Stimulated activated CD8-positive, alpha-beta memory T cell treated with anti-CD3 and anti-CD28 coated beads, Interleukin-2, amount 100 ng/mL, for 48 hours (primary cell): ENCODE measurements around the gene PARP12.

Source experiments
- DNase-seq, 2 donors: peaks; one replicate each; pipeline ENCODE4 v3.0.0-alpha.2; 2020; ENCODE audit warnings: low read depth in 2 of 2

The PARP12 gene

DNA sequence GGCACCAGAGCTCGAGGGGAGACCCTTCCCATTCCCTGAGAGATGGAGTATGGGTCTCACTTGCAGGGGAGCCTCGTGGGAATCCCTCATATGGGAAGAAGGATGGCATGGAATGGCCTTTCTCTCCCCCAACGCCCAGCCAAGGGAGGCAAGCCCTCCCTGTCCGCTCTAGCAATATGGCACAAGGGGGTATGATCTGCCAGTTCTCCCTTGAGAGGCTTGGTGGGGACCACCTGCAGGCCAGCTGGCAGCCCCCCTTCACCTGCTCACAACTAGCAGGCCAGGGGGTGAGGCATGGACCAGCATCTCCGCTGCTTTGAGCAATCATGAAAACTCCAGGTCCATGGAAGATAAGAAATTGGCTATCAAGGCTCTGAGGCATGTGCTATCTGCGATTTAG, 70.8 kb downstream of the PARP12 start:
- DNase-seq = no peak

DNA sequence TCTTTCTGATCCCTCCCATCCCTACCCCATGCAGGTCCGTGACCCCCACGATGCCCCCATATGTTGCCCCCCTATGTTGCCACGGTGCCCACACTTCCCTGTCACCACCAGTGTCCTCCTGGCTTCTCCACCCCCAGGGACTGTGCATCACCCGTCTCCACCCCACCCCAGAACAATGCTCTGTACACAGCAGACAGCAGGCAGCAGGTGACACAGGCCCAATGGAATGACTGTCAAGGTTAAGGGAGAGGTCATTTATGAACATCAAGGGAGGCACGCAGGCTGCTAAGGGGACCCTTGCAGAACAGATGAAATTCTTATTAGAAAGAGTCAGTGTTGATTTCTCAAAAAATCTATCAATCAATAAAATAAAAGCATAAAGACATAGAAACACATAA, 71.5 kb downstream of the PARP12 start:
- DNase-seq = no peak

DNA sequence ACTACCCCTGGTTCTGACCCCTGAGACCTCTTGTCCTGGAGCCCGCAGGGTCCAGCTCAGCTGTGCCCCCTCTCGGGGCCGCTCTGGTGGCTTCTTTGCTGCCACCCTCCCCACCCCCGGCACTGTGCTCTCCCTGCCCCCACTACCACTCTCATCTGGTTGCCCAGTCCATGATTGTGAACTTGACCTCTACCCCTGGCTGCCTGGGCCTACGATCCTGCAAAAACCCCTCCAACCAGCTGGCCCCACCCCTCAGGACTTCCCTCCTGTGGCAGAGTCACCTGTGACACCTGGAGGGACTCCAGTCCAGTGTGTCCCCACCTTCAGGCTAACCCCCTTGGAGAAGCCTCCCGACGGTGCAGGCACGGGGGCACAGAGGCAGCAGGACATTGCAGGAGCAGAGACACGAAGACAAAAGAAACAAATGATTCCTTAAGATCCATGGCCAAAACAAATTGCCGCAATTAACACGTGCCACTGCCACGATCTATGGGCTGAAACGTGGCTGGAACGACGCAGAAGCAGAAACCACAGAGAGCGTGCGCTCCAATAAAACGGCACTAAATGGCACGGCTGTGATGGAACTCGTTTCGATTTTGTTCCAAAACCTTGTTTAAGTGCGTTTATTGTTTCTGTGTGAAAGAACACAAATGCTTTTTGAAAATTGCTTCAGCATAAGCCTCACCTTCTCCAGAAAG, 72.0 kb downstream of the PARP12 start:
- DNase-seq = no peak

DNA sequence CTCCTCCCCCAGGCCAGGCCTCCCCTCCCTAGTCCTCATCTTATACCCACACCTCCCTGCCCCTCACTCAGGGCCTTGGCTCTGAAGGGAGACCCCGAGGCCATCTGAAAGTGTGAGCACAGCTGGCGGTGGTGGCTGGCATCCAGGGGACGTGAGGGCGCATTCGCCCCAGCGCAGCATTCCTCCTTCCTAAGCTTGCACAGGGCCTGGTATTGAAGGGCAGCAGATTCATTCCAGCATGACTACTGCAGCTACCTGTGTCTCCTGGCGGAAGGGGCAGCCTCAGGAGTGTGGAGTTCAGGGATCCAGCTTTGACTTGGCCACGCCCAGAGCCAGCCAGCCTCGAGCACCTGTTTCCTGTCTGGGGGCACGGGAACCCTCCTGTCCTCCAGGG, 72.6 kb downstream of the PARP12 start:
- DNase-seq = no peak

DNA sequence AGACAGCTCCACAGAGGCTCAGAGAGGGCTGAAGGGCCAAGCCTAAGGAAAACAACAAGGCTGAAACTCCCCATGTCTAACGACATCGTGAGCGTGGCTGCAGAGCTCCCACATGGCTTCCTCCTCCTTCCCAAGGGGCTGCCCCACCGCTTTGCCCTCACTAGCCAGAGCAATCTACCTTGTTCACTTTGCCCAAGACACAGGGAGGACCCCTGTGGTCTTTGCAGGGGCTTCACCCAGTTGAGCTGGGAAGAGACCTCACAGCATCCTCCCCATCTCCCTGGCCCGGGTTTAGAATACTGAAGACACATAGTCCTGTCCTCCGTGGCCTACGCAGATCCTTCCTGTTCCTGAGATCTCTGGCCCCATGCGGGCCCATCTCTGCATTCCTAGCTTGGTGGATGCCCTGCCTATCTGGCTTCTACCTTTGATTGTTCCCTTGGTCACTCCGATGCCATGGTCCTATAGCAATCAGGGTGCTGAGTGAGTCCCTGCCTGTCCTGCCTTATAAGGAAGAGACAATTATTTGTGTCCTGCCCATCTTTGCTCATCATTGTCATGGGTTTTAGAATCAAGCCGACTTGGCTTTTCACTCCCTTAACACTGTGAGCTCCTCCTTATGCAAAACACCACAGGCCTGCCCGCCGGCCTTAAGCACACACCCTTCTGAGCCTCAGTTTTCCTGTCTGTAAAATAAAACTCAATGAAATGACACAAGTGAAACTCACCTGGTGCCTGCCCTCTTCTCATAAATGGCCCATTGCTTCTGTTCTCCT, 73.2 kb downstream of the PARP12 start:
- no peak for DNase-seq

DNA sequence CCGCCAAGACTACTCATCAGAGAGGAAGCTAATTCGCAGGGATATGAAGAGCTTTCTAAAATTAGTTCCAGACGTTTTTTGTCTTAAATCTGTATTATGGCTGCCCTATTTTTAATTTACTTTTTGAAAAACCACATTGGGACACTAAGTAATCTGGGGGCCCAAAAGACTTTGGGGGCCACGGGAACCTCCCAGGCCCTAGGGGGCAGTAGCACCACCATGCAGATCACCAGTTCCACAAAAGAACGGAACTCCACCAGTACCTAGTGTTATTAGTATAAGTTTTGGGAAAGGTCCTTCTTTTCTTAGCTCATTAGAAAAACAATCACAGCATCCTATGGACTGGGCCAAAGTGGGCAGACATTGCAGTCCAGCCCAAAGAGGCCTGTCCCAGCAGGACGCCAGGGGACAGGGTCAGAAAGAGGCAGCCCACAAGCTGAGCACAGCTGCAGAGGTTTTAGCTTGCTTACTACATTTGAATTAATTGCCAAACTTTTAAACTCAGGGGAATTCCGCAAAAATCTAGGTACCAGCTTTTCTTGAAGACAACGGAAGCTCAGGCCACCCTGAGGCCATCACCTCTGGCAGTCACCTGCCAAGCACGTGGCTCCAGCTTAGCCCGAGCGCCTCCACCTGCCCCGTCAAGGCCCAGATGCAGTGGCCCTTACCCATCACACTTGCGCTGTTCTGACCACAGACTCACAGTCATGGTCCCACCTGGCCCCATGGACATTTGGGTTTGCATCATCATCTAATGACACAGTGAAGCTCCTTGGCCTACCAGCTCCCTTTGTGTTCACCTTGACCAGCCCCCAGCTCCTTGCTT, 74.8 kb downstream of the PARP12 start:
- DNase-seq = no peak

DNA sequence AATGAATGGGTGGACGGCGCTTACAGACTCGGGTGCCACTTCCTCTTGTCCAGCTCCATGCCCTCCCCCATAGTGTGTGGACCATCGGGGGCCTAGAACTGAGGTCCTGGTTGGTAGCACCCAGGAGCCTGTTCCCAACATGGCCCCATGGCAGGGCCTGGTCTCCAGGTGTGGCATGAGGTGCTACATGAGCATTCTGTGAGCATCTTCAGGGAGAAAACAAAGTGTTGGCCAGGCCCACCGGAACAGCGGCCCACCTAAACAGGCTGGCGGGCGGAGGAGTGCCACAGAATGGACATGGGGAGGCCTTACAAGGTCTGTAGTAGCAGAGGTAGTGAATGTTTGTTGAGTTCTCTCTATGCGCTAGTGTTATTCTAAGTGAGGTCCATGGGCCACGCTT, 76.9 kb downstream of the PARP12 start:
- no peak for DNase-seq

DNA sequence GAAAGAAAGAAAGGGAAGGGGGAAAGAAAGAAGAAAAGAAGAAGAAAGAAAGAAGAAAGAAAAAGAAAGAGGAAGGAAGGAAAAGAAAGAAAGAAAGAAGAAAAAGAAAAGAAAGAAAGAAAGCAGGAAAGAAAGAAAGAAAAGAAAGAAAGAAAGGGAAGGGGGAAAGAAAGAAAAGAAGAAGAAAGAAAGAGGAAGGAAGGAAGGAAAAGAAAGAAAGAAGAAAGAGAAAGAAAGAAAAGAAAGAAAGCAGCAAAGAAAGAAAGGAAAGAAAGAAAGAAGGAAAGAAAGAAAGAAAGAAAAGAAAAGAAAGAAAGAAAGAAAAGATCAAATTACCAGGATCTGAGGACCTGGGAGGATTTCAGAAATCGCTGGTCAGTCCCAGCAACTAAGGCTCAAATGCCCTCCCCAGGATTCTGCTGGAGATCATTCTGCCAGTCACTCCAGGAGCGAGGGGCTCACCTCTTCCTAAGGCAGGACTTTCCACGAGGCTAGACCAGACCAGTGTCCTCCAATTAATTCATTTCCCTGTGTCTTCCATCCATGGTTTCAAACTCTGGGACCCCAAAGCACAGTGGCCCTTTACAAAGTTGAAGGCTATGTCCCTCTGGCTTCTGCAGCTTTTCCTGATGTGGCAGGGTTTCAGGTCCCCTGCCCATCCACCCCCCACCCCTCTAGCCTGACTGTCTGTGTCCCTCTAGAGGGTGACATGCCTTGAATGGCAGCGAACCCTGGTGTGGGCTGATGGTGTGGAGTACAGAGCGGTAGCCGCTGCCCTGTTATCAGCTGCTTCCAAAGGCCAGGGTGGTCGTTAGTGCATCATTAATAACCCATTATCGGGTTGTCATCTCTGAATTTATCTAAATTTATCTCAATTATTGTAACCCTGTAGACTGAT, 77.9 kb downstream of the PARP12 start:
- DNase-seq = no peak

DNA sequence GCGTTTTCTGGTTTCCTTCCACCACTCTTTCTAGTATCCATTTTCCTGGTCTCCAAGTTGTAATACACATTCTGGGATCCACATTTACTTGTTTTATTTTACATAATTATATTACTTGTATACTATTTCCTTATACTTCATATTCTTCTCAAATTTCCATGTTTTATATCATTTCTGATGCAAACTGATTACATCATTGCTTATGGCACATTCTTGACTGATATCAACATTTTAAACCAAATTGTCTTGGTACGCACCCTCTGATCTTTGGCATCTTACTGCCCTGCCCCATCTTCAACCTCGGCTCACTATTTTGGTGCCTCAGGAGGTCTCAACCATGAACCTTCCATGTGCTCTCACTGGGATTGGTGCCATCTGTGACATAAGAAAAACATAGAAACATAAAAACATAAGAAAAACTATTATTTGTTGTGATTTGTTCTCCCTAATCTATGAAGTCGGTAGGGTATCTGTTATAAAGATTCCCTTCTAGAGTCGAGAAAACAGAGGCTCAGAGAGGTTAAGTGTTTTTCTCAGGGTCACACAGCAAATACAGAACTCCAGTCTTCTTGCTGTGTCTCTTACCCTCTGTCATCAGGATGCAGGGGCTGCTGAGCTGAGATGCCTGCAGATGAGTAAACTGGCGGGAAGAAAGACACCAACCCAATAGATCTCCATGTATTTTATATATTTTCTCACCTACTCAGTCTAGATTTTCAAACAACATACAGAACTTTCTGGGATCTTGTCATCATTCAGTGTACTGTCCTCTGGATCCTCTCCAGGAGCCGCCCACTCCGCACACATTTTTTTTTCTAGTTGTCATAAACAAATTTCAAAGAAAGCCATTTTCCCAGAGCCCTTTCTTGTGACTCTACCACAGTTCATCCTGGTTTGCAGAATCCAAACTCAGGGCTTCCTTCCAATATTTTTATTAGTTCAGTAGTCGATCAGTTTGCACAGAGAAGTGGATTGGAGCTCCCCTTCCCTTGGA, 79.5 kb downstream of the PARP12 start:
- no peak for DNase-seq

DNA sequence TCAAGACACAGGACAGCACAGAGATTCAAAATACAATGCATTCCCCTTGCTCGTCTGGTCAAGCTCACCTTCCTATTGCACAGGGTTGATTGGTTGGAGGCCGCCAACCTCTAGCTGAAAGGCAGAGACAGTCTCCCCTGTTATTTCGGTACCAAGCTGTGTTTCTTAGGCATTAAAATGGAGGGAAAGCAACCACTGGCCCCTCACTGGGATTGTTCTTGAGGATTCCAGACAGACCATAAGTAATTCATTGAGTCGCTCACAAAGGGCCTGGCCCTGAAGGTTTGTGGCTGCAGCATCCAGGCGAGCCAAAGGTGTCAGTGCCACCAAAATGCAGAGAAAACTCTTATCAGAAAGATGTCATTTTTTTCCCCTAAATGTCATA, 81.2 kb downstream of the PARP12 start:
- no peak for DNase-seq

DNA sequence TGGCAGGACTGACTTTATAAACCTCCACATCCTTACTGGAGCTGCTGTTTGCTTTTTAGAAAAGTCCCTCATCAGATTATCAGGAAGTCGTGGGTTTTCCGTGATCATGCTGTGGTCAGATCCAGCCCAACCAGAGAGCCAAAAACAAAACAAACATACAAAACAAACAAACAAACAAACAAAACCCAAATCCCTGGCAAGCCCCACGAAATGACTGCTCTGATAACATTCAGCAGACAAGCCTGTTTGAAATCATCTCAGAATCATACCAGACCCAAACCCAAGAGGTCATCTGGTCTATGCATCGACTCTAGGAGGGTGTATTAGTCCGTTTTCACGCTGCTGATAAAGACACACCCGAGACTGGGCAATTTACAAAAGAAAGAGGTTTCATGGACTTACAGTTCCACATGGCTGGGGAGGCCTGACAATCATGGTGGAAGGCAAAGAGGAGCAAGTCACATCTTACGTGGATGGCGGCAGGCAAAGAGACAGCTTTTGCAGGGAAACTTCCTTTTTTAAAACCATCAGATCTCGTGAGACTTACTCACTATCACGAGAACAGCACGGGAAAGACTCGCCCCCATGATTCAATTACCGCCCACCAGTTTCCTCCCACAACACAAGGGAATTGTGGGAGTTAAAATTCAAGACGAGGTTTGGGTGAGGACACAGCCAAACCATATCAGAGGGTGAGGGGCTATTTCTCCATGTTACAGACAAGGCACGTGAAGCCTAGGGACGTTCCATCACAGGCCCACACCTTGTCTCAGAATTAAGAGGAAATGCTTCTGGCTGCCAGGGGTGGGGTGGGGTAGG, 85.7 kb downstream of the PARP12 start:
- no peak for DNase-seq

DNA sequence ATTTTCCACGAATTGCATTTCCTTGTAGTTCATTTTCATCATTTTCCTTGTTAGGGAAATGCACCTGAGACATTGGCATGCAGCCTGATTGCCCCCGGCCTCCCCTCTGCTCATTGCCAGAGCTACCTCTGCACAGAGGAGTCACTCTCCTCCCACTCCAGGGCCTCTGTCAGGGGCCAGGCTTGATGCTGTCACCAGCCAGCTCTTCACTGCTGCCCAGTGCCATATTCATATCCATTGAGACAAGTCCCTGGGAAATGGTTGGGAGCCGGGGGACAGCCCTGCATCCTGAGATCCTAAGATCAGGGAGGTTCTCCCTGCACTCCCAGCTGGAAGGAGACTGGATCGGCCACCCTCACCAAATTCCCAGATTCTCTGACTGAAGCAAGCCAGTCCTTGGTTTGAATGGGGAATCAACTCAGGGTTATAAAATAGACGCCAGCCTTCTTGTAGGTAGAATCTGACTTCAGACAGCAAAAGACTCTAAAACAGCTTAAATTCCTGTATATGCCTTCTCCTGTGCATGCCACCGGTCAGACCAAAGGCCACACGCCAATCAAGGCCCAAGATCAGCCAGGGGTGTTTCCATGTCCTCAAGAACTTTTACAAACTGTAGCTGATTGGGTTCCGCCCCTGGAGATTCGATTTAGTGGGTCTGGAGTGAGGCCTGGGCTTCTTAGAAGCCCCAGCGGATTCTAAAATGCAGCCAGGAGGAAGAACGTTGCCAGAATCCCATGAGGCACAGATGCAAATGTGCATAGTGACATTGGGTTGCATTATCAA, 86.5 kb downstream of the PARP12 start:
- no peak for DNase-seq

DNA sequence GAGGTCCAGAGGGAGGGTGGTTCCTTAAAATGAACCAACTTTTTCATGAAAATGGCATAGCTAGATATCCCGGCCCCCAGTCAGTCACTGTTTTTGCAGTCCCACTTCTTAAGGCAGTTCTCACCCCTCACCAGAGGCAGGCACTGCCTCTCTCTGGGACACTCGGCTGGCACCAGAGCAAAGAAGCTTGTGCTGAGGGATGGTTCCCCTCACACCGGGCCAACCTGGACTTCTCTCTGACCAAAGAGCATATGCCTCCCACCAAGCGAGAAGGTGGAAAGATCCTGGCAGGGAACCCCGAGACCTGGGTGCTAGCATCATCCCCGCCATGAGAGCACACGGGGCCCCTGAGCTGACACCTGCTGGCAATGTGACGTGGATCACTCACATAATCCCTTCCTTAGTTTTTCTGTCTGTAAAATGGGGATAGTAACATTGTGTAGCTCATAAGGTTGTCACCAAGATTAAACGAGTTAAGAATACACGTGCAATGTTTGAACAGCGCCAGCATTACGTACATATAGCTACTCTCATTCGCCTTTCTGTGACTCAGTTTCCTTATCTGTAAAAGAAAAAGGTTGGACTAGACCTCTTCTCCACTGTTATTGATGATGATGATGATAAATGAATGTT, 88.5 kb downstream of the PARP12 start:
- no peak for DNase-seq
